ENCODE data around the gene RNF220.
"Not testable (repeated sequence)": the region's sequence is repeated elsewhere in the genome, so short reads cannot be mapped to it uniquely, and the experiment has no call there.

The RNF220 gene

GRCh38 chr1:44554706-44555105 is 149.7 kb downstream of the RNF220 start:
- DNase-seq: no peak

DNA sequence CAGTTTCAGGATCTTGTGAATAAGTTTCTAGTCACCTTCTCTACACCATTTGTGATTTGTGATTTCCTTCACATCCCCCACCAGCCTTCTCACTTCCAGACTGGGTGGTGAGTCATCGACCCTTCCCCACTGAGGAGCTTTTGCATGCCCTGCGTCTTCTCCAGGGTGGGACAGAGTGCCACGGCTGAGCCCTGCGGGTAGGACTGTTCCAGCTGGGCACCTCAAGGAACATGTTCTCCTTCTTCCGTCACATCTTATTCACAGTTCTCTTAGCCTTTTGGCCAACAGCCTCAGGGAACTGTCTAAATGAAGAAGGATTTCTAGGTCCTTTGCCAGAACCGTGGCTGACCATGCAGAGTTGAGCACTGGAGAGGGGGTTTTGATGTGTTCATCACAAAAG is 152.7 kb downstream of the RNF220 start:
- no peak for DNase-seq

- no peak for DNase-seq
Measured at GRCh38 chr1:44558883-44559282, 153.8 kb downstream of the RNF220 start.

DNA sequence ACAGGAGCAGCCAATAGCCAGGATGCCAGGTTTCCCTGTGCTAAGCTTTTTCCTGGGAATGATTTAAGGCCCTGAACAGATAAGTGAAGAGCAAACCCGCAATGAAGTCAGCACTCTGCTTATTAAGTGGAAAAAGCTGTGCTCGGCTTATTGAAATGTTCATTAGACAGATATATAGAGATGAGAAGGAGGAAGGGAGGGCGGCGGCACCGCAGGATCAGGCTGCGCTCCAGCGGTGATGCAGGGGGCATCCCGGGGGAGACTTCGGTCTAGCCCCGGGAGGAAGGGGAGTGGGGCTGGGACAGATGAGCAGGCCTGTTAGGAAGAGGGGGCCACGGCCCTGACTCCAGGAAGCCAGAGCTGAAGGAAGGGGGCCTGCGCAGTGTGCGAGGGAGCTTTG is 154.3 kb downstream of the RNF220 start:
- DNase-seq: no peak

- no peak for DNase-seq
Measured at GRCh38 chr1:44559913-44560312, 154.9 kb downstream of the RNF220 start.

DNA sequence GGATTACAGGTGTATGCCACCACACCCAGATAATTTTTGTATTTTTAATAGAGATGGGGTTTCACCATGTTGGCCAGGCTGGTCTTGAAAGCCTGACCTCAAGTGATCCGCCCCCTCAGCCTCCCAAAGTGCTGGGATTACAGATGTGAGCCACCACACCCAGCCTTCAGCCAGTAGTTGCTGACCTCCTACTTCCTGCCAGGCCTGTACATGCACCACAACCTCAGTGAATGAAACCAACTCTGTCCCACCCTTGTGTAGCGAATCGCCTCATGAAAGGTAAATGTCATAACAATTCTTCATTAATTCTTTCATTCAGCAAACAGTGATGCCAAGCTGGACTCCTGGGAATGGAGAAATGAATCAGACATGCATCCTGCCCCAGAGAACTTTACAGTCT is 155.6 kb downstream of the RNF220 start:
- DNase-seq: not testable (repeated sequence)

GRCh38 chr1:44565259-44565750 is 160.2 kb downstream of the RNF220 start:
- DNase-seq: no peak

GRCh38 chr1:44565833-44566232 is 160.8 kb downstream of the RNF220 start:
- DNase-seq: no peak

DNA sequence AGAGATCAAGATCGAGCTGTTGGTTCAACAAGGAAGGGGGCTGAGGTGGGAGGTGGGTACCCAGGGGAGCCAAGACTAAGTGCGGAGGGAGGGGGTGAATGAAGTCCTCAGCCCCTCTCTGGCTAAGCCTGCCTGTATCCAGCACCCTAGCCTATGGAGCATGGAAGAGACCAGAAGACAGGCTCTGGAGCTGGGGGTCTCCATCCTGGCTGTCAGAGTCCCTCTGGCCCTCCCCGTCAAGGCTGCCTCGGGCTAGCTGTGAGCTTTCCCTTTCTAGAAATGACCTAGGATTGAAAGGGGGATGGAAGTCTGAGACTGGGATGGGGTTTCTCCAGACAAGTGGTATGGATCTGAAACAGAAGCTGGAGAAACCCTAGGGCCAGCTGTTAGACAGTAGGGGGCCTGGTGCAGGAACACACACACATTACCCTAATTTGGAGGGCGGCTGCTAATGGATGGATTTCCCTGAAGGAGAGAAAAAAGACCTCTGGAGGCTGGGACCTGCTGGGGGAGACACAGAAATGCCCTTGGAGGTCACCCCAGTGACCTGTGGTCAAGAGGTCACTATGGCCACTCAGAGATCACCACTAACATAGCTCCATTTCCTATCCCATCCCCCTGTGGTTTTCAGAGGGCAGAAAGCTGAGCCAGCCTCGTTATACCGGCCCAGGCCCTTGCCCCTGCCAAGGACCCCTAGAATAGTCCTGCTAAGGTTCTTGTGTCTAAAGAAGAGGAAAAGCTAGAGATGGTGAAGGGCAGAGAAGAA is 161.4 kb downstream of the RNF220 start:
- DNase-seq: no peak

DNA sequence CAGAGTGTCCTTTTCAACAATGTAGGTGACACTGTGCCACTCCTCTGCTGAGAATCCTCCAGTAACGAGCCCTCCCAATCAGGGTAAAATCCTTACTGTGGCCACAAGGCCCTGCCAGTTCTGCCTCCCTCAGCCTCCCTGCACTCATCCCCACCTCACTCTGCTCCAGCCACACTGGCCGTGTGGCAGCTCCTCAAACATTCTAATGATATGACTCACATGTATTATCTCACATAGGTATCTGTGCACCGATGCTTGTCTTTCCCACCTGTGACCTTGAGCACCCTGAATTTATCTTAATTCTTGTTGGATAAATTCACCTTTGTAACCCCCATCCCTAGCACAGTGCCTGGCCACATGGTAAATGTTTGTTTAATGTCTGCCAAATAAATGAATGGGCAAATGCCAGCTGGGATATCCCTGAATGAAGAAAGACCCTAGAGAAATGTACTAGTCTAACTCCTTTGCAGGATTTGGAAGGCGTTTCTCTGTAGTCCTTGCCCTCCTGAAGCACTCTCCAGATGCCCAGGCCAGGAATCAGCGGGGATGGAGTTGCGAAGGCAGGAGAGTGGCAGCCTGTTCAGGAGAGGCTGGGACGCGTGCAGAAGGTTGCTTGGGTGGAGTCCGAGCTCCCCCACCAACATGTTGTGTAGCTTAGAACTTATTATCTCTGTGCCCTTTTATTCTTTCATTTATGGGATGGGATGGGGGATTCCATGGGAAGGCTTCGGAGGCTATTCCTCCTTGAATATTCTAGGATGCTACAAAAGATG is 163.3 kb downstream of the RNF220 start:
- DNase-seq: no peak

DNA sequence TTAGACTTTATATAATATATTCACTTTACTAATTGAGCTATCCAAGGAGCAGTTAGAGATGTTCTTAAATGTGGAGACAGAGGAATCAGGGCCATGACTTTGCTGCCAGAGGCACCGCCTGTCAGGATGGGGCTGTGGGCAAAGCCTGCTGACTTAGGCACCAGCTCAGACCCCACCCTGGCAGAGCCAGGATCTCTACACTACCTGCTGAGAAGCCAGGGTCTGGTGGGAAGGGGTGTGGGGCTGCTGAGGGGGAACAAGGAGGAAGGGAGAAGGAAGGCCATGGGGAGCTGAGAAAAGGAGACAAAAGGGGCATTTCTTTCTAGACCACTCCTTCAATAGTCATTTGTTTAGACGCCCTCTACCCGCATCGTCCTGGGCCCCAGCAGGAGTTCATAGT is 164.4 kb downstream of the RNF220 start:
- no peak for DNase-seq

DNA sequence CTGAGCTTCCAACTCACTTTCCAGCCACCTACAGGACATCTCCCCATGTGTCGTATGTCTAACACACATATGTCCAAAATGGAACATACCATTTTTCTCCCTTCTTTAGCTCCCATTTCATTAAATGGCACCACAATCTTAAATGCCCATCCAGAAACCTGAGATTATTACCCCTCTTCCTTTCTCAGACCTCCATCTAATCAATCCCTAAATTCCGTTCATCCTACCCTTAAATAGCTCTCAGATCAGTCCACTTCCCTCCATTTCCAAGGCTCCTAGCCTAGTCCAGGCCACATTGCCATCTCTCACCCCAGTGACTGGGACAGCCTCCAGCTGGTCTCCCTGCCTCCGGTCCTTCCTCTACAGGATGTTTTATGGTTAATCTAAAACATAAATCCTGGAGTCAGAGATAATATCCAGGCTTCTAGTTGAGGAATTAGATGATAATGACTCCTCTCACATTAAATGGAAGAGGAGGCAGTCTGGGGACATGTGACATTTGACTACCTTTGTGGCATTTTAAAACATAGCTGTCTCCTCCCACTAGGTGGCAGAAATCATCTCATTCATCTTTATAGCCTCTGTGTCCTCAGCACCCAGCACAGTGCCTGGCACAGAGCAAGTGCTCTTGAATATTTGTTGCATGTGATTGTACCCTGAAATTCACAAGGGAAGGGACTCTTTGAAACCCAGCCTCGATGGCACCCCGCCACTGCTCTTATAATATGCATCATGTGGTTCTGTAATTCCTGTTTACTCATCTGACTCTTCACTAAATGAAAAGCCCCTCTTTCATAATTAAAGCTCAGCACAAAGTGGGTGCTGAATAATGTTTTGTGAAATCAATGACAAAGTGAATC is 166.9 kb downstream of the RNF220 start:
- DNase-seq: peak; percentile 8 to 35

DNA sequence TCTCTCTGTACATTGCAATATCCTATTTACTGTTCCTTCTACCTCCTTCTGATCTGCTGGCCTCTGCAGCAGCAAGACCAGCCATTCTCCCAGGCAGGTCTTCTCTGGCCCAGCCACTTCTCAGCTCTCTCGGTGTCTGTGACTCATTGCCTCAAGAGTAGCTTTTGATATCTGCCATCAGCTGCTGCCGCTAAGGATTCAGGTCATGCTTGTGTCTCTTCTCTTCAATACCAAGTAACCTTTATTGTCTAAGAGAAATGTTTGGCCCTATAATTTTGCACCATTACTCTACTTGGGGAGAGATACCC is 167.5 kb downstream of the RNF220 start:
- DNase-seq: no peak

DNA sequence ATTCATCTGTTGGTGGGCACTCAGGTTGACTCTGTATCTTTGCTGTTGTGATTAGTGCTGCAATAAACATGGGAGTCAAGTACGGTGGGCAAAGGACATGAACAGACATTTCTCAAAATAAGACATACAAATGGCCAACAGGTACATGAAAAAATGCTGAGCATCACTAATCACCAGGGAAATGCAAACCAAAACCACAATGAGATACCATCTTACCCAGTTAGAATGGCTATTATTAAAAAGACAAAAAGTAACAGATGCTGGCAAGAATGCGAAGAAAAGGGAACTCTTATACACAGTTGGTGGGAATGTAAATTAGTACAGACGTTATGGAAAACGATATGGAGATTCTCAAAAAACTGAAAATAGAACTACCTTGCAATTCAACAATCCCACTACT is 170.3 kb downstream of the RNF220 start:
- no peak for DNase-seq

- DNase-seq: peak; percentile 31 to 58
Measured at GRCh38 chr1:44576456-44577150, 171.5 kb downstream of the RNF220 start.

DNA sequence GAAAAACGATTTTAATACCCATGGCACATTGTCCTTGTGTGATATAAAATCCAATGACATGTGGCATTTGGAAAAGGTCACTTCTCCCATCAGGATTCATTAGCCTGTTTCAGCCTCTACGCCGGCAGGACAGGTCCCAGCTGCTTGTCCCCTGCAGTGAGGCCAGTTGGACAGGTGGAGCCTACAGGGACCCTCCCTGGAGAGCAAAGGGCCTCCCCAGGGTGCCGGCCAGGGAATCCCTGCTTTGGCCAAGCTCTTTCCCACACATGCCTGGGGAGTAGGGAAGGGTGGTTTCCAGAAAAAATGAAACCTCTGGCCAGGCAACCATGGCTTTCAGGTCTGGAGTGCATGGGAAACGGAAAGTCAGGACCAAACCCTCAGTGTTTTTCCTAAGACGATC is 176.2 kb downstream of the RNF220 start:
- no peak for DNase-seq

DNA sequence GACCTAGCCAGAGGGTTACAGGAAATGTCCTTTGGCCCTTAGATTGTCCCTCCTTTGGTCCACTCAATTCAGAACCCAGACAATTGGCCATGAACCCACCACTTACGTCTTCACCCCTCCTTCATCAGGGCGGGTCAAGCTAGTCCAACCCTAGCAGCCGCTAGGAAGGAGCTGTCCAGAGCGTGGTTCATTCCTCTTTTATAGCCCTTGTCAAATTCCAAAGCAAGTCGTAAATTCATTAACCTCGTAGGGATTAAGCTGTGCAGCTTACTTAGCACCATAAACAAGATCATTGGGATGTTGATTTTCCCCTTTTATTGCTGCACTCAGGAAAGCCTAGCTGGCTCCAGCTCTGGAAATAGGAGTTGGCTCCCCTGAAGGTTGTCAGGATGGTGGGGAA is 179.1 kb downstream of the RNF220 start:
- no peak for DNase-seq

DNA sequence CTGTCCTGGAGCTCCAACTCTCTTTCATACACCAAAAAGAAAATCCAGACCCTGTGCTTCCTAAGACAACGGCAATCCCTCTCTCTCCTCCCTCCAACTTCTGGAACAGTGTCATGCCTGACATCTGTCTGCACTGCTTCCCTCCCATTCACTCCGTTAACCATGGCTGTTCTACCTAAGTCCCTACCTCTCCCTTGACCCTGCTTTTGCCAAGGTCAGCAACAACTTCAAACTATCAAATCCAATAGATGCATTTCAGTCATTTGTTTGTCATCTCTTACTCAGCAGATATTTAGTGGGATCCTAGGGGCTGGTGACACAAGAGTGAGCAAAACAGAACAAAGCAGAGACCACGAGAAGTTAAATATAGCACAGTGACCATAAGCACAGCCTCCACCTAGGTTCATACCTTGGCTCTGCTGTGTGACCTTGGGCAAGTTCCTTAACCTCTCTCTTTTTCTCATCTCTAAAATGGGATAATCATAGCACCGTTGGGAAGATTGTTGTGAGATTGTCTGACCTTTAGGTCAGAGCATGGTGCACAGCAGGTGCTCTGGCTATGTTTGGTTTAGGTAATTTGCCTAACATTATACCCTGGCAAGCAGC is 180.4 kb downstream of the RNF220 start:
- DNase-seq: no peak

DNA sequence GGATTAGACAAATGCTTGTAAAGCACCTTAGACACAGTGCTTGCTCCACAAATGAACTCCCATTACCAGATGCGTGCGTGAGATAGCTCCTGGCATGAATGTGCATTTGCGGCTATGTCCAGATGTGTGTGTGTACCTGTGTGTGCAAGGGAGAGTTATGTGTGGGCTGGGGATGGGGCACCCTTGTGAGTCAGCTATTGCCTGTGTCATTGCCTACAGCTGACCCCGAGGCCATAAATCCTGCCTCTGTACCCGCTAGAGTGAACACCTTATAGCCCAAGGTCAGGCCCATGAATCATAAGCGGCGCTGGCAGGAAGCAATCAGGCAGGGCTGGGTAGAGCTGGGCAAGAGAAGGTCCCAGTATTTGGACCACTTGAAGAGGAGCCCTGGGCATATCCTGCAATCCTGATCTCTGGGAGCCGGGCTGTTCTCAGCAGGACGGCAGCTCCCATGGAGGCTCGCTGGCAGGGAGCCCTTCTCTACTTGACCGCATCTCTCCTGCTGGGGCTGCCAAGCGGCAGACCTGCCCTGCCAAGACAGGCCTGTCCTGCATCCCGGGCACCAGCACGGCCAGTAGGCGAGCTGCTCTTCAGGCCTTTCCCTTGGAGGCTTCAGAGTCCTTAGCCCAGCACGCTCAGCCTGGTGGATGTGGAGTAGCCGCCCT is 182.9 kb downstream of the RNF220 start:
- DNase-seq: no peak

GRCh38 chr1:44588551-44589210 is 183.6 kb downstream of the RNF220 start:
- DNase-seq: no peak

DNA sequence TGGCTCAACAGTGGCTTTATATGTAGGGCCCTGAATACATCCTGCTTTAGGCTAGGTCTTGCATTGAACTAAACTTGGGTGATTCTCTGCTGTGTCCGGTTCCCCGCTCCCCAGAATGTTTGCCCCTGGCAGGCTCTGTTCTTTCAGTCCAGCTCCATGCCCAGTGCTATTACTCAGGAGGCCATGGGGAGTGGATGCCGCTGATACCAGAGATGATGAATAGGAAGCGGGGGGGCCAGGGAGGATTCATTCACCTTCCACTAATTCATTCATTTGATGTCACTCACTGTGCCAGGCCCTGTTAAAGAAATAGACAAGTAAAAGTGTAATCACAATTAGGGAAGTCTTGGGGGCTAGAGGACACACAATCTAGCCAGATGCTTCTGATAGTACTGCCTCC is 185.4 kb downstream of the RNF220 start:
- DNase-seq: no peak
